Suprapubic skin (tissue), 3 donors: ENCODE results near the gene SYT1.

Experiments
- POLR2A ChIP-seq, 2 donors: fragments of 450-650 bp; IDR thresholded peaks; one replicate each; pipeline ENCODE4 v1.6.1; 2017; ENCODE audit warnings: antibody characterized with exemption in 2 of 2, mild to moderate bottlenecking in 2 of 2, moderate library complexity in 2 of 2
- TF ChIP-seq, protein P1 (sequence below), 2 donors: fragments of 200-600 bp in 1 of 2; fragments of 450-650 bp in 1 of 2; sonication (generic) in 1 of 2; IDR thresholded peaks; one replicate each; pipeline ENCODE4 v1.5.1; 2016 to 2019; ENCODE audit warnings: antibody characterized with exemption in 2 of 2, mild to moderate bottlenecking in 1 of 2, moderate library complexity in 1 of 2

DNA sequence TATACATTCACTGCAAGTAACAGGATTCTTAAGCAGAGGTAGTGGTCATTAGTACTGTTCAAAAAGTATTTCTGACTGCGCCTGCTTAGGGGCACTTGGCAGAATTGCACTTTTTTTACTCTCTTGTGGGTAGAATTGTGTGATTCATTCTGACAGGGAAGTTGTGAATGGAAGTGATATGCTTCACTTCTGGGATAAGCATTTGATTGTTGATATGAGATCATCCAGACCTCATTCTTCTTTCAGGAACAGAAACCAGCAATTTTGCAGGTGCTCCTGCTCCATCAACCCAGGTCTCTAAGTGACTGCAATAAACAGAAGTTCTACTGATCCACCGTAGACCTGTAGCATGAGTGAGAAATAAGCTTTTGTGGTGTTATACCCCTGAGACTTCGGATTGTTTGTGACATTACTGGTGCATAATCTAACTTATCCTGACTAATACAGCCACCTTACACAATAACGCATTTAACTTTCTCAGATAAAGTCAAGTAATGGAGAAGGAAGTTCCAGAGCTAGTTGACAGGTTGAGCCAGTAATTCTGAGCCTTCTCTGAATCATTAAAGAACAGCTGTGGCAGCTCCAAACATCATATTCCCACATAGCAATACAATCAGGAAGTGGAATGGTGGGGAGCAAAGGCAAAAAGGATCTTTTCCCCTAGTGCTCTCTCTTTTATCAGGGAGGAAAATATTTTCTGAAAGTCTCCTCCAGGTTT, 387.9 kb downstream of the SYT1 start:
- TF ChIP-seq POLR2A (IDR thresholded peaks at IDR 0.05) = no peak
- TF ChIP-seq, protein P1, sequence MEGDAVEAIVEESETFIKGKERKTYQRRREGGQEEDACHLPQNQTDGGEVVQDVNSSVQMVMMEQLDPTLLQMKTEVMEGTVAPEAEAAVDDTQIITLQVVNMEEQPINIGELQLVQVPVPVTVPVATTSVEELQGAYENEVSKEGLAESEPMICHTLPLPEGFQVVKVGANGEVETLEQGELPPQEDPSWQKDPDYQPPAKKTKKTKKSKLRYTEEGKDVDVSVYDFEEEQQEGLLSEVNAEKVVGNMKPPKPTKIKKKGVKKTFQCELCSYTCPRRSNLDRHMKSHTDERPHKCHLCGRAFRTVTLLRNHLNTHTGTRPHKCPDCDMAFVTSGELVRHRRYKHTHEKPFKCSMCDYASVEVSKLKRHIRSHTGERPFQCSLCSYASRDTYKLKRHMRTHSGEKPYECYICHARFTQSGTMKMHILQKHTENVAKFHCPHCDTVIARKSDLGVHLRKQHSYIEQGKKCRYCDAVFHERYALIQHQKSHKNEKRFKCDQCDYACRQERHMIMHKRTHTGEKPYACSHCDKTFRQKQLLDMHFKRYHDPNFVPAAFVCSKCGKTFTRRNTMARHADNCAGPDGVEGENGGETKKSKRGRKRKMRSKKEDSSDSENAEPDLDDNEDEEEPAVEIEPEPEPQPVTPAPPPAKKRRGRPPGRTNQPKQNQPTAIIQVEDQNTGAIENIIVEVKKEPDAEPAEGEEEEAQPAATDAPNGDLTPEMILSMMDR (IDR thresholded peaks at IDR 0.05) = no peak
